ENCODE data around the gene HRH1.
"Not testable (repeated sequence)": the region's sequence is repeated elsewhere in the genome, so short reads cannot be mapped to it uniquely, and the experiment has no call there.

The HRH1 gene

GRCh38 chr3:11170052-11170770 is 15.9 kb downstream of the HRH1 start:
- no peak for DNase-seq (ENCODE audit: low read depth in 1 of 2, low spot score in 1 of 2)

GRCh38 chr3:11172096-11172690 is 17.9 kb downstream of the HRH1 start:
- DNase-seq (ENCODE audit: low read depth in 1 of 2, low spot score in 1 of 2) = no peak

GRCh38 chr3:11173828-11174465 is 19.7 kb downstream of the HRH1 start:
- DNase-seq (ENCODE audit: low read depth in 1 of 2, low spot score in 1 of 2) = no peak

- no peak for DNase-seq (ENCODE audit: low read depth in 1 of 2, low spot score in 1 of 2)
Observed at GRCh38 chr3:11178421-11178820, 24.1 kb downstream of the HRH1 start.

GRCh38 chr3:11184328-11184969 is 30.2 kb downstream of the HRH1 start:
- DNase-seq (ENCODE audit: low read depth in 1 of 2, low spot score in 1 of 2) = not testable (repeated sequence)

- DNase-seq (ENCODE audit: low read depth in 1 of 2, low spot score in 1 of 2) = no peak
Observed at GRCh38 chr3:11185144-11185543, 30.9 kb downstream of the HRH1 start.

GRCh38 chr3:11185564-11186317 is 31.4 kb downstream of the HRH1 start:
- DNase-seq (ENCODE audit: low read depth in 1 of 2, low spot score in 1 of 2) = no peak

- no peak for DNase-seq (ENCODE audit: low read depth in 1 of 2, low spot score in 1 of 2)
Observed at GRCh38 chr3:11186318-11186692, 32.0 kb downstream of the HRH1 start.

- DNase-seq (ENCODE audit: low read depth in 1 of 2, low spot score in 1 of 2) = no peak
Observed at GRCh38 chr3:11186771-11187191, 32.5 kb downstream of the HRH1 start.

- DNase-seq (ENCODE audit: low read depth in 1 of 2, low spot score in 1 of 2) = no peak
Observed at GRCh38 chr3:11187681-11188080, 33.4 kb downstream of the HRH1 start.

- no peak for DNase-seq (ENCODE audit: low read depth in 1 of 2, low spot score in 1 of 2)
Observed at GRCh38 chr3:11188231-11188630, 33.9 kb downstream of the HRH1 start.

GRCh38 chr3:11195201-11195600 is 40.9 kb downstream of the HRH1 start:
- DNase-seq (ENCODE audit: low read depth in 1 of 2, low spot score in 1 of 2) = no peak

GRCh38 chr3:11195721-11196332 is 41.5 kb downstream of the HRH1 start:
- DNase-seq (ENCODE audit: low read depth in 1 of 2, low spot score in 1 of 2) = no peak

GRCh38 chr3:11197484-11197883 is 43.2 kb downstream of the HRH1 start:
- DNase-seq (ENCODE audit: low read depth in 1 of 2, low spot score in 1 of 2) = no peak

GRCh38 chr3:11198070-11198469 is 43.8 kb downstream of the HRH1 start:
- no peak for DNase-seq (ENCODE audit: low read depth in 1 of 2, low spot score in 1 of 2)

- DNase-seq (ENCODE audit: low read depth in 1 of 2, low spot score in 1 of 2) = no peak
Observed at GRCh38 chr3:11198495-11198894, 44.2 kb downstream of the HRH1 start.

- no peak for DNase-seq (ENCODE audit: low read depth in 1 of 2, low spot score in 1 of 2)
Observed at GRCh38 chr3:11199902-11200845, 45.9 kb downstream of the HRH1 start.

- no peak for DNase-seq (ENCODE audit: low read depth in 1 of 2, low spot score in 1 of 2)
Observed at GRCh38 chr3:11201251-11202019, 47.1 kb downstream of the HRH1 start.

- DNase-seq (ENCODE audit: low read depth in 1 of 2, low spot score in 1 of 2) = no peak
Observed at GRCh38 chr3:11203961-11204360, 49.7 kb downstream of the HRH1 start.
